ENCODE measurements around the gene COX5A. TPM values are rescaled to one million over a fixed set of nuclear protein-coding genes. Genes with fewer than 3 reads are reported as not detected.

Gene COX5A
- total RNA-seq, 2 experiments from 2014 or later: 168 to 391 TPM

- Histone ChIP-seq H3K9me3 (ENCODE audit: low read length) (no peaks in the 10 kb centered on the region), H4K20me1 (ENCODE audit: insufficient read depth, low read length) (no peaks in the 10 kb centered on the region), H3K79me2 (ENCODE audit: insufficient read depth, low read depth, low read length) (peaks cover 7% of the 10 kb centered on the region; the same call in 1 of the 2 replicates), H3K4me2 (ENCODE audit: low read length) (no peak overlapping the region), H3K4me1 (ENCODE audit: insufficient read depth, low read length, poor library complexity, severe bottlenecking) (peaks cover 48% of the 10 kb centered on the region), H3K27ac (ENCODE audit: low read depth, low read length, poor library complexity, severe bottlenecking) (no peak overlapping the region), H3K9me2 (ENCODE audit: insufficient read depth, low read length) (no peaks in the 10 kb centered on the region), H2AFZ (ENCODE audit: low read length) (no peak overlapping the region), H3K36me3 (ENCODE audit: insufficient read depth, low read length) (peaks cover 55% of the 10 kb centered on the region), H3K4me3 (ENCODE audit: low read depth, low read length, poor library complexity, severe bottlenecking) (no peak overlapping the region)
- CTCF ChIA-PET (ENCODE audit: unreplicated experiment): no interaction called here
- TF ChIP-seq, protein P1, sequence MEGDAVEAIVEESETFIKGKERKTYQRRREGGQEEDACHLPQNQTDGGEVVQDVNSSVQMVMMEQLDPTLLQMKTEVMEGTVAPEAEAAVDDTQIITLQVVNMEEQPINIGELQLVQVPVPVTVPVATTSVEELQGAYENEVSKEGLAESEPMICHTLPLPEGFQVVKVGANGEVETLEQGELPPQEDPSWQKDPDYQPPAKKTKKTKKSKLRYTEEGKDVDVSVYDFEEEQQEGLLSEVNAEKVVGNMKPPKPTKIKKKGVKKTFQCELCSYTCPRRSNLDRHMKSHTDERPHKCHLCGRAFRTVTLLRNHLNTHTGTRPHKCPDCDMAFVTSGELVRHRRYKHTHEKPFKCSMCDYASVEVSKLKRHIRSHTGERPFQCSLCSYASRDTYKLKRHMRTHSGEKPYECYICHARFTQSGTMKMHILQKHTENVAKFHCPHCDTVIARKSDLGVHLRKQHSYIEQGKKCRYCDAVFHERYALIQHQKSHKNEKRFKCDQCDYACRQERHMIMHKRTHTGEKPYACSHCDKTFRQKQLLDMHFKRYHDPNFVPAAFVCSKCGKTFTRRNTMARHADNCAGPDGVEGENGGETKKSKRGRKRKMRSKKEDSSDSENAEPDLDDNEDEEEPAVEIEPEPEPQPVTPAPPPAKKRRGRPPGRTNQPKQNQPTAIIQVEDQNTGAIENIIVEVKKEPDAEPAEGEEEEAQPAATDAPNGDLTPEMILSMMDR (conservative IDR thresholded peaks at IDR 0.05; ENCODE audit: low read length): no peak
- TF ChIP-seq EZH2phosphoT487 (IDR thresholded peaks at IDR 0.05; ENCODE audit: borderline replicate concordance, low read depth, low read length): no peak
- BruUV-seq (replicated peaks): no TSS peak
- DNase-seq (ENCODE audit: low spot score): no peak
- intact Hi-C loops (cut with micrococcal nuclease; ENCODE audit: unreplicated experiment): loop anchor here (5.0 kb wide), 1 partner anchor 267 kb away; no protein-coding TSS in a partner anchor
- POLR2A ChIA-PET: interaction anchor here (0.5 to 0.7 kb wide), 5 partner anchors 20 to 346 kb away, joined by 3 to 6 read pairs (median 4); no protein-coding TSS in a partner anchor
Measured at GRCh38 chr15:74904190-74904805, 33.6 kb downstream of the COX5A start.

GRCh38 chr15:74903676-74904075 lies 34.2 kb downstream of the COX5A start:
- H3K4me2 ChIP-seq (ENCODE audit: low read length): no peak overlapping the region
- H3K36me3 ChIP-seq (ENCODE audit: insufficient read depth, low read length): peaks cover 61% of the 10 kb centered on the region
- H4K20me1 ChIP-seq (ENCODE audit: insufficient read depth, low read length): no peaks in the 10 kb centered on the region
- no peaks in the 10 kb centered on the region for H3K9me2 ChIP-seq (ENCODE audit: insufficient read depth, low read length)
- DNase-seq (ENCODE audit: low spot score): no peak
- ChIA-PET CTCF (ENCODE audit: unreplicated experiment) (no interaction called here), POLR2A (interaction anchor here (0.5 to 0.6 kb wide), 3 partner anchors 34 to 345 kb away, joined by 3 to 4 read pairs (median 4); no protein-coding TSS in a partner anchor)
- H3K4me1 ChIP-seq (ENCODE audit: insufficient read depth, low read length, poor library complexity, severe bottlenecking): peaks cover 48% of the 10 kb centered on the region
- H3K9me3 ChIP-seq (ENCODE audit: low read length): no peaks in the 10 kb centered on the region
- no peak overlapping the region for H3K4me3 ChIP-seq (ENCODE audit: low read depth, low read length, poor library complexity, severe bottlenecking)
- H3K79me2 ChIP-seq (ENCODE audit: insufficient read depth, low read depth, low read length): peaks cover 7% of the 10 kb centered on the region; the same call in 1 of the 2 replicates
- no TSS peak for BruUV-seq (replicated peaks)
- no peak overlapping the region for H3K27ac ChIP-seq (ENCODE audit: low read depth, low read length, poor library complexity, severe bottlenecking)
- TF ChIP-seq, protein P1 (conservative IDR thresholded peaks at IDR 0.05; ENCODE audit: low read length): no peak
- no peak for TF ChIP-seq EZH2phosphoT487 (IDR thresholded peaks at IDR 0.05; ENCODE audit: borderline replicate concordance, low read depth, low read length)
- intact Hi-C loops (cut with micrococcal nuclease; ENCODE audit: unreplicated experiment): loop anchor here (5.0 kb wide), 1 partner anchor 266 kb away; no protein-coding TSS in a partner anchor
- no peak overlapping the region for H2AFZ ChIP-seq (ENCODE audit: low read length)
